Mucosa of descending colon (tissue), 3 donors: ENCODE results near the gene NMUR2. TPM values are rescaled to one million over a fixed set of nuclear protein-coding genes. Genes with fewer than 3 reads are reported as not detected.

Experiments
- ATAC-seq: fragments of 200-7000 bp; cut with Tn5 transposase; one replicate; pipeline ENCODE4 v1.9.1; 2020; ENCODE audit warnings: mild to moderate bottlenecking, moderate library complexity
- DNase-seq, 3 donors: peaks; one replicate each; pipeline ENCODE4 v3.0.0-alpha.2; 2020
- H3K36me3 ChIP-seq: fragments of 200-600 bp; one replicate; pipeline ENCODE4 v1.8.0; 2021; ENCODE audit warnings: low read depth, mild to moderate bottlenecking
- H3K4me1 ChIP-seq: fragments of 200-600 bp; one replicate; pipeline ENCODE4 v1.8.0; 2021; ENCODE audit warnings: low read depth, mild to moderate bottlenecking
- H3K4me3 ChIP-seq: fragments of 200-600 bp; one replicate; pipeline ENCODE4 v1.8.0; 2021; ENCODE audit warnings: mild to moderate bottlenecking
- H3K9me3 ChIP-seq: fragments of 200-600 bp; one replicate; pipeline ENCODE4 v1.8.0; 2021; ENCODE audit warnings: mild to moderate bottlenecking
- CTCF ChIP-seq: fragments of 200-600 bp; IDR thresholded peaks from one replicate; pipeline ENCODE4 v1.8.0; 2022; ENCODE audit warnings: antibody characterized with exemption, mild to moderate bottlenecking
- intact Hi-C, 2 donors: fragments of 100-400 bp; cut with DNase I in 1 of 2; cut with micrococcal nuclease in 1 of 2; formaldehyde crosslinking; loops; one replicate each; pipeline versions ENCODE4 v1.11.0 to v1.11.1; 2022; cut with DNase I, micrococcal nuclease
- total RNA-seq, 3 donors: library from RNA; stranded (reverse); fragmentation: NEBNext Ultra II Directional in 2 of 3; extraction: Animal tissue kit (Norgen Biotek cat#: 25700) in 2 of 3; gene quantifications; one replicate each; pipeline versions ENCODE4 v1.2.1 to v1.2.4, GENCODE V29; 2021 to 2023
- donor health status: DM: no; HTN: no; CAD: no; lungs with moderate emphysema.
- donor health status: DM: no; HTN: no; CAD: no.
- donor health status: DM: no; HTN: yes; CAD: no.

NMUR2 gene
- total RNA-seq, 3 donors from 2014 or later: not detected

GRCh38 chr5:152372875-152373274 lies 32.2 kb downstream of the NMUR2 start:
- TF ChIP-seq CTCF: no peak
- no peaks in the 10 kb centered on the region for H3K4me1 ChIP-seq
- H3K9me3 ChIP-seq: no peaks in the 10 kb centered on the region
- H3K4me3 ChIP-seq: no peak overlapping the region
- intact Hi-C loops: no loop called here
- no peak for ATAC-seq
- H3K36me3 ChIP-seq: no peaks in the 10 kb centered on the region
- no peak for DNase-seq

- no peak for ATAC-seq
- no peak for TF ChIP-seq CTCF
- no peak for DNase-seq
- Histone ChIP-seq H3K4me1 (no peaks in the 10 kb centered on the region), H3K9me3 (no peaks in the 10 kb centered on the region), H3K4me3 (no peak overlapping the region), H3K36me3 (no peaks in the 10 kb centered on the region)
- intact Hi-C loops: no loop called here
Measured at GRCh38 chr5:152369298-152369697, 35.8 kb downstream of the NMUR2 start.

- Histone ChIP-seq H3K4me3 (no peak overlapping the region), H3K9me3 (no peaks in the 10 kb centered on the region), H3K36me3 (no peaks in the 10 kb centered on the region), H3K4me1 (no peaks in the 10 kb centered on the region)
- DNase-seq (no peak), ATAC-seq (no peak)
- intact Hi-C loops: no loop called here
- no peak for TF ChIP-seq CTCF
Measured at GRCh38 chr5:152367554-152367953, 37.5 kb downstream of the NMUR2 start.

- DNase-seq (no peak), ATAC-seq (no peak)
- Histone ChIP-seq H3K4me3 (no peak overlapping the region), H3K9me3 (no peaks in the 10 kb centered on the region), H3K36me3 (no peaks in the 10 kb centered on the region), H3K4me1 (no peaks in the 10 kb centered on the region)
- intact Hi-C loops: no loop called here
- no peak for TF ChIP-seq CTCF
Measured at GRCh38 chr5:152366716-152367115, 38.4 kb downstream of the NMUR2 start.

GRCh38 chr5:152364899-152365298 lies 40.2 kb downstream of the NMUR2 start:
- Histone ChIP-seq H3K9me3 (no peaks in the 10 kb centered on the region), H3K4me3 (no peak overlapping the region), H3K36me3 (no peaks in the 10 kb centered on the region), H3K4me1 (no peaks in the 10 kb centered on the region)
- TF ChIP-seq CTCF: no peak
- DNase-seq (no peak), ATAC-seq (no peak)
- intact Hi-C loops: no loop called here

GRCh38 chr5:152364172-152364571 lies 40.9 kb downstream of the NMUR2 start:
- Histone ChIP-seq H3K9me3 (no peaks in the 10 kb centered on the region), H3K36me3 (no peaks in the 10 kb centered on the region), H3K4me3 (no peak overlapping the region), H3K4me1 (no peaks in the 10 kb centered on the region)
- intact Hi-C loops: no loop called here
- no peak for DNase-seq
- ATAC-seq: no peak
- no peak for TF ChIP-seq CTCF
